Lower leg skin (tissue), 3 donors: ENCODE data around the gene PRCC.

Experiments used
- CTCF ChIP-seq, 3 donors: fragments of 450-650 bp; IDR thresholded peaks; one replicate each; pipeline ENCODE4 v1.5.1; 2016; ENCODE audit warnings: antibody characterized with exemption in 3 of 3, mild to moderate bottlenecking in 3 of 3, moderate library complexity in 2 of 3
- POLR2A ChIP-seq, 2 donors: fragments of 450-650 bp; IDR thresholded peaks; one replicate each; pipeline ENCODE4 v1.6.1; 2016 to 2017; ENCODE audit warnings: antibody characterized with exemption in 2 of 2, mild to moderate bottlenecking in 1 of 2, moderate library complexity in 1 of 2

GRCh38 chr1:156750191-156750672 is 17.1 kb upstream of the PRCC start:
- TF ChIP-seq CTCF (IDR thresholded peaks at IDR 0.05) (no peak), POLR2A (IDR thresholded peaks at IDR 0.05) (no peak)
